WTC11 (cell line): Measurements from ENCODE around the gene ZNF160. TPM values are rescaled to one million over a fixed set of nuclear protein-coding genes. Genes with fewer than 3 reads are reported as not detected.
A peak's percentile ranks its signal among the peaks of the same experiment; 100 is the strongest.
"Not testable (repeated sequence)": the region's sequence is repeated elsewhere in the genome, so short reads cannot be mapped to it uniquely, and the experiment has no call there.

Experiments used
- ATAC-seq: fragments of 200-7000 bp; cut with Tn5 transposase; 2 replicates; pipeline ENCODE4 v1.10.0; 2021; ENCODE audit warnings: mild to moderate bottlenecking, moderate library complexity
- CTCF ChIA-PET: fragments of 300-600 bp; sonication (Branson Sonifier 250); formaldehyde crosslinking; loops from one replicate; lab custom pipeline; 2021; ENCODE audit warnings: antibody characterized with exemption; lab: Charles Lee
- POLR2A ChIA-PET: fragments of 350-600 bp; sonication (Branson Sonifier 250); formaldehyde crosslinking; loops from one replicate; lab custom pipeline; 2021; ENCODE audit warnings: antibody characterized with exemption; lab: Charles Lee
- DNase-seq: peaks from one replicate; pipeline ENCODE4 v3.0.0; 2021; ENCODE audit warnings: low spot score
- H3K27ac Mint-ChIP-seq: 2 replicates; pipeline ENCODE4 v1.8.0; 2021; ENCODE audit warnings: mixed read lengths
- H3K27me3 Mint-ChIP-seq: 2 replicates; pipeline ENCODE4 v1.8.0; 2021; ENCODE audit warnings: low read depth, mild to moderate bottlenecking, moderate library complexity, mixed read lengths
- H3K36me3 Mint-ChIP-seq: 2 replicates; pipeline ENCODE4 v1.8.0; 2021; ENCODE audit warnings: mixed read lengths
- H3K4me1 Mint-ChIP-seq: 2 replicates; pipeline ENCODE4 v1.8.0; 2022; ENCODE audit warnings: mixed read lengths
- H3K4me3 Mint-ChIP-seq: 2 replicates; pipeline ENCODE4 v1.8.0; 2021; ENCODE audit warnings: mild to moderate bottlenecking, moderate library complexity, mixed read lengths
- H3K9me3 Mint-ChIP-seq: 2 replicates; pipeline ENCODE4 v1.8.0; 2021; ENCODE audit warnings: mixed read lengths
- ATF1 ChIP-seq: sonication (generic); formaldehyde crosslinking; IDR thresholded peaks from 2 replicates; pipeline ENCODE4 v1.8.1; 2023; ENCODE audit warnings: mild to moderate bottlenecking, moderate library complexity, missing genetic modification reagents
- ELF4 ChIP-seq: sonication (generic); formaldehyde crosslinking; IDR thresholded peaks from 2 replicates; pipeline ENCODE4 v1.8.1; 2022; ENCODE audit warnings: low read depth, mild to moderate bottlenecking, moderate library complexity, missing genetic modification reagents
- GABPB1 ChIP-seq: sonication (generic); formaldehyde crosslinking; IDR thresholded peaks from 2 replicates; pipeline ENCODE4 v1.8.1; 2023; ENCODE audit warnings: mild to moderate bottlenecking, missing genetic modification reagents
- GTF2I ChIP-seq: fragments of 250-450 bp; sonication (Bioruptor Pico); conservative IDR thresholded peaks from 2 replicates; pipeline ENCODE4 v1.4.0; 2021; ENCODE audit warnings: mild to moderate bottlenecking
- HMGA2 ChIP-seq: fragments of 250-450 bp; sonication (Bioruptor Pico); IDR thresholded peaks from 2 replicates; pipeline ENCODE4 v1.4.0; 2021; ENCODE audit warnings: mild to moderate bottlenecking, moderate library complexity
- JUN ChIP-seq: sonication (generic); formaldehyde crosslinking; IDR thresholded peaks from 2 replicates; pipeline ENCODE4 v1.8.0; 2023; ENCODE audit warnings: mild to moderate bottlenecking, missing genetic modification reagents
- KAT7 ChIP-seq: sonication (generic); formaldehyde crosslinking; IDR thresholded peaks from 2 replicates; pipeline ENCODE4 v1.8.1; 2023; ENCODE audit warnings: missing genetic modification reagents, mild to moderate bottlenecking, borderline replicate concordance
- MYBL2 ChIP-seq: sonication (generic); formaldehyde crosslinking; IDR thresholded peaks from 2 replicates; pipeline ENCODE4 v1.8.1; 2023; ENCODE audit warnings: mild to moderate bottlenecking, moderate library complexity, missing genetic modification reagents
- NFE2L1 ChIP-seq: sonication (generic); formaldehyde crosslinking; IDR thresholded peaks from 2 replicates; pipeline ENCODE4 v1.8.1; 2023; ENCODE audit warnings: missing genetic modification reagents
- TEAD4 ChIP-seq: sonication (generic); formaldehyde crosslinking; IDR thresholded peaks from 2 replicates; pipeline ENCODE4 v1.8.0; 2022; ENCODE audit warnings: mild to moderate bottlenecking, missing genetic modification reagents
- TP53 ChIP-seq: sonication (generic); formaldehyde crosslinking; IDR thresholded peaks from 2 replicates; pipeline ENCODE4 v1.8.1; 2023; ENCODE audit warnings: mild to moderate bottlenecking, missing genetic modification reagents
- ZNF671 ChIP-seq: fragments of 250-450 bp; sonication (Bioruptor Pico); IDR thresholded peaks from 2 replicates; pipeline ENCODE4 v1.8.0; 2021; ENCODE audit warnings: mild to moderate bottlenecking
- total RNA-seq: library from RNA; stranded (reverse); gene quantifications from 3 replicates; pipeline ENCODE4 v1.2.3, GENCODE V29; 2021
- TF ChIP-seq, protein P1 (sequence below): sonication (generic); formaldehyde crosslinking; IDR thresholded peaks from 2 replicates; pipeline ENCODE4 v1.8.0; 2023; ENCODE audit warnings: mild to moderate bottlenecking, missing genetic modification reagents
- TF ChIP-seq, protein P2 (sequence below): sonication (generic); formaldehyde crosslinking; IDR thresholded peaks from 2 replicates; pipeline ENCODE4 v1.8.0; 2022; ENCODE audit warnings: mild to moderate bottlenecking, missing genetic modification reagents
- TF ChIP-seq, protein P3 (sequence below): sonication (generic); formaldehyde crosslinking; IDR thresholded peaks from 2 replicates; pipeline ENCODE4 v1.8.1; 2022; ENCODE audit warnings: mild to moderate bottlenecking, moderate library complexity, missing genetic modification reagents
- TF ChIP-seq, protein P4 (sequence below): fragments of 250-450 bp; sonication (Bioruptor Pico); IDR thresholded peaks from 2 replicates; pipeline ENCODE4 v1.8.0; 2021; ENCODE audit warnings: mild to moderate bottlenecking
- TF ChIP-seq, protein P5 (sequence below): sonication (generic); formaldehyde crosslinking; IDR thresholded peaks from 2 replicates; pipeline ENCODE4 v1.8.0; 2022; ENCODE audit warnings: mild to moderate bottlenecking, missing genetic modification reagents
- TF ChIP-seq, protein P6 (sequence below): sonication (generic); formaldehyde crosslinking; IDR thresholded peaks from 2 replicates; pipeline ENCODE4 v1.8.0; 2023; ENCODE audit warnings: missing genetic modification reagents
- TF ChIP-seq, protein P7 (sequence below): fragments of 250-450 bp; sonication (Bioruptor Pico); IDR thresholded peaks from 2 replicates; pipeline ENCODE4 v2.1.2; 2022; ENCODE audit warnings: mild to moderate bottlenecking, moderate library complexity
- TF ChIP-seq, protein P8 (sequence below): sonication (generic); formaldehyde crosslinking; IDR thresholded peaks from 2 replicates; pipeline ENCODE4 v1.8.1; 2022; ENCODE audit warnings: low read depth, missing genetic modification reagents, borderline replicate concordance

The ZNF160 gene
- total RNA-seq, 1 experiment from 2014 or later: 54.5 TPM

DNA sequence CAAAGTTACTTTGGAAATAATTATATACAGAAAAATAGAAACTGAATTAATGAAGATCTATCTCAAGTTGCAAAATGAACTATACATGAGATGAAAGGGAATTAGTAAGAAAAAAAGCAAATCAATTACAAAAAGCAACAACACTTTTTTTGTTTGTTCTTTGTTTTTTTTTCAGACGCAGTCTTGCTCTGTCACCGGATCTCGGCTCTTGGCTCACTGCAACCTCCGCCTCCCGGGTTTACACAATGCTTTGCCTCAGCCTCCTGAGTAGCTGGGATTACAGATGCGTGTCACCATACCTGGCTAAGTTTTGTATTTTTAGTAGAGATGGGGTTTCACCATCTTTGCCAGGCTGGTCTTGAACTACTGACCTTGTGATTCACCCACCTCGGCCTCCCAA, 27.3 kb upstream of the ZNF160 start (continued):
- TF ChIP-seq, protein P1, sequence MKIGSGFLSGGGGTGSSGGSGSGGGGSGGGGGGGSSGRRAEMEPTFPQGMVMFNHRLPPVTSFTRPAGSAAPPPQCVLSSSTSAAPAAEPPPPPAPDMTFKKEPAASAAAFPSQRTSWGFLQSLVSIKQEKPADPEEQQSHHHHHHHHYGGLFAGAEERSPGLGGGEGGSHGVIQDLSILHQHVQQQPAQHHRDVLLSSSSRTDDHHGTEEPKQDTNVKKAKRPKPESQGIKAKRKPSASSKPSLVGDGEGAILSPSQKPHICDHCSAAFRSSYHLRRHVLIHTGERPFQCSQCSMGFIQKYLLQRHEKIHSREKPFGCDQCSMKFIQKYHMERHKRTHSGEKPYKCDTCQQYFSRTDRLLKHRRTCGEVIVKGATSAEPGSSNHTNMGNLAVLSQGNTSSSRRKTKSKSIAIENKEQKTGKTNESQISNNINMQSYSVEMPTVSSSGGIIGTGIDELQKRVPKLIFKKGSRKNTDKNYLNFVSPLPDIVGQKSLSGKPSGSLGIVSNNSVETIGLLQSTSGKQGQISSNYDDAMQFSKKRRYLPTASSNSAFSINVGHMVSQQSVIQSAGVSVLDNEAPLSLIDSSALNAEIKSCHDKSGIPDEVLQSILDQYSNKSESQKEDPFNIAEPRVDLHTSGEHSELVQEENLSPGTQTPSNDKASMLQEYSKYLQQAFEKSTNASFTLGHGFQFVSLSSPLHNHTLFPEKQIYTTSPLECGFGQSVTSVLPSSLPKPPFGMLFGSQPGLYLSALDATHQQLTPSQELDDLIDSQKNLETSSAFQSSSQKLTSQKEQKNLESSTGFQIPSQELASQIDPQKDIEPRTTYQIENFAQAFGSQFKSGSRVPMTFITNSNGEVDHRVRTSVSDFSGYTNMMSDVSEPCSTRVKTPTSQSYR: no peak
- TF ChIP-seq JUN (CRISPR knock-in tag) (no peak), ZNF671 (CRISPR knock-in tag) (no peak)

DNA sequence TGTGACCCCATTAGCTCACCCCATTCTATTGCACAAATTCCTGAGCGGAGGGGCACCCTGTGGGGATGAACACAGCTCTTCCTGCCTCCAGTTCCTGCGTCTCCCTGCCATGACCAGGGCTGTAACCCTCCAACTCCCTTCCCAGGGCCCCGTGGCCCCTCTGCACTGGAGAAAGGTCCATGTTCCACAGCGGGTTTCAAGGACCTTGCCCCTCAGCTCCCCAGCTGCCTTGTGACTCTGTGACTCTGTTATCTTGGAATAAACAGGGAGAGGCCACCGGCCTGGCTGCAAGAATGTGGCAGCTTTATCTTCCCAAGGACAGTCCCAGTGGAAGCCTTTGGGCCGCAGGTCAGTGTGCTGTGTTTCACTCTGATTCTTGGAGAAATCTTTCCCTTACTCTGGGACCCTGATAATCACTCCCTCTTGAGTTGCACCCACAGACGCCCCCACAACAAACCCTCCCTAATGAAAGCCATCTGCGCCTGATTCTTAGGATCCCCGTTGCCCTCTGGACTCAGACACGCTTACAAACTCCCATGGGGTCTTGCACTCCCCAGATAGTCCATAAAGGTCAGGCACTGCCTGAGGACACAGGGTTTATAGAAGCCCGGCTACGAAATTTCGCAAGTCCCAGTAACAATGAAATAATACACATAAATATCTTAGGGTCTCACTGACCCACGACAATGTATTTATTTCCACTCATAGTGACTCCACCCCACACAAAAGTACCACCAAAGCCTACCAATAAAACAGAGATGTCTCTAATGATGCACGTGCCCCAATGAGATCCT, 23.7 kb upstream of the ZNF160 start:
- H3K27me3 Mint-ChIP-seq, DNase-seq, POLR2A ChIA-PET, CTCF ChIA-PET, H3K9me3 Mint-ChIP-seq, H3K36me3 Mint-ChIP-seq, H3K4me3 Mint-ChIP-seq: not testable (repeated sequence)
- Mint-ChIP-seq H3K4me1 (peaks cover 21% of the 10 kb centered on the region), H3K27ac (peak overlapping the region; percentile 9; the same call in 1 of the 2 replicates)
- ATAC-seq: peak; percentile 56

DNA sequence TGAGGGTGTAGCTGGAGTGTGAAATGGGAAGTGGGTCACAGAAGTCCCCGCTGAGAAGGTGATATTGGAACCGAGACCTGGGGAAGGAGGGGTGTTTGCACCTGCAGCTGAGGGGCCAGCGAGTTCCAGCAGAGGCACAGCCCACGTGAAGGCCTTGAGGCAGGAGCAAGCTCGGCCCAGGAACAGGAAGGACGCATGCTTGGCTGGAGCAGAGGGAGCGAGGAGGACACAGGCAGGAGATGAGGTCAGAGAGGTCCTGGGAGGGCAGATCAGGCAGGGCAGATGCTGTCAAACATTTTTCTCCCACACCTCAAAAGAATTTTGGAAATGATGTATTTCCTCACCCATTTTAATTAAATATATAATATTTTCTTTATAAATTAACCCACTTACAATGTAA, 20.2 kb upstream of the ZNF160 start:
- Mint-ChIP-seq H3K36me3 (peaks cover 12% of the 10 kb centered on the region), H3K9me3 (peaks cover 2% of the 10 kb centered on the region), H3K4me1 (0 out of 2 replicates have a peak, but pooled peaks cover 5% of the 10 kb centered on the region), H3K4me3 (no peak overlapping the region), H3K27ac (no peak overlapping the region), H3K27me3 (no peaks in the 10 kb centered on the region)
- POLR2A ChIA-PET: no interaction called here
- TF ChIP-seq KAT7 (CRISPR knock-in tag) (no peak), TEAD4 (no peak), HMGA2 (CRISPR knock-in tag) (no peak), MYBL2 (CRISPR knock-in tag) (no peak), ELF4 (no peak), ZNF671 (CRISPR knock-in tag) (no peak), NFE2L1 (CRISPR knock-in tag) (no peak), GTF2I (no peak), GABPB1 (CRISPR knock-in tag) (no peak), ATF1 (CRISPR knock-in tag) (no peak), TP53 (CRISPR knock-in tag) (no peak)
- TF ChIP-seq, protein P2, sequence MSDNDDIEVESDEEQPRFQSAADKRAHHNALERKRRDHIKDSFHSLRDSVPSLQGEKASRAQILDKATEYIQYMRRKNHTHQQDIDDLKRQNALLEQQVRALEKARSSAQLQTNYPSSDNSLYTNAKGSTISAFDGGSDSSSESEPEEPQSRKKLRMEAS (CRISPR knock-in tag): no peak
- TF ChIP-seq, protein P3, sequence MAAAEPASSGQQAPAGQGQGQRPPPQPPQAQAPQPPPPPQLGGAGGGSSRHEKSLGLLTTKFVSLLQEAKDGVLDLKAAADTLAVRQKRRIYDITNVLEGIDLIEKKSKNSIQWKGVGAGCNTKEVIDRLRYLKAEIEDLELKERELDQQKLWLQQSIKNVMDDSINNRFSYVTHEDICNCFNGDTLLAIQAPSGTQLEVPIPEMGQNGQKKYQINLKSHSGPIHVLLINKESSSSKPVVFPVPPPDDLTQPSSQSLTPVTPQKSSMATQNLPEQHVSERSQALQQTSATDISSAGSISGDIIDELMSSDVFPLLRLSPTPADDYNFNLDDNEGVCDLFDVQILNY (CRISPR knock-in tag): no peak
- TF ChIP-seq, protein P4, sequence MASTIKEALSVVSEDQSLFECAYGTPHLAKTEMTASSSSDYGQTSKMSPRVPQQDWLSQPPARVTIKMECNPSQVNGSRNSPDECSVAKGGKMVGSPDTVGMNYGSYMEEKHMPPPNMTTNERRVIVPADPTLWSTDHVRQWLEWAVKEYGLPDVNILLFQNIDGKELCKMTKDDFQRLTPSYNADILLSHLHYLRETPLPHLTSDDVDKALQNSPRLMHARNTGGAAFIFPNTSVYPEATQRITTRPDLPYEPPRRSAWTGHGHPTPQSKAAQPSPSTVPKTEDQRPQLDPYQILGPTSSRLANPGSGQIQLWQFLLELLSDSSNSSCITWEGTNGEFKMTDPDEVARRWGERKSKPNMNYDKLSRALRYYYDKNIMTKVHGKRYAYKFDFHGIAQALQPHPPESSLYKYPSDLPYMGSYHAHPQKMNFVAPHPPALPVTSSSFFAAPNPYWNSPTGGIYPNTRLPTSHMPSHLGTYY: no peak
- TF ChIP-seq, protein P5, sequence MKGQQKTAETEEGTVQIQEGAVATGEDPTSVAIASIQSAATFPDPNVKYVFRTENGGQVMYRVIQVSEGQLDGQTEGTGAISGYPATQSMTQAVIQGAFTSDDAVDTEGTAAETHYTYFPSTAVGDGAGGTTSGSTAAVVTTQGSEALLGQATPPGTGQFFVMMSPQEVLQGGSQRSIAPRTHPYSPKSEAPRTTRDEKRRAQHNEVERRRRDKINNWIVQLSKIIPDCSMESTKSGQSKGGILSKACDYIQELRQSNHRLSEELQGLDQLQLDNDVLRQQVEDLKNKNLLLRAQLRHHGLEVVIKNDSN (CRISPR knock-in tag): no peak
- TF ChIP-seq, protein P6, sequence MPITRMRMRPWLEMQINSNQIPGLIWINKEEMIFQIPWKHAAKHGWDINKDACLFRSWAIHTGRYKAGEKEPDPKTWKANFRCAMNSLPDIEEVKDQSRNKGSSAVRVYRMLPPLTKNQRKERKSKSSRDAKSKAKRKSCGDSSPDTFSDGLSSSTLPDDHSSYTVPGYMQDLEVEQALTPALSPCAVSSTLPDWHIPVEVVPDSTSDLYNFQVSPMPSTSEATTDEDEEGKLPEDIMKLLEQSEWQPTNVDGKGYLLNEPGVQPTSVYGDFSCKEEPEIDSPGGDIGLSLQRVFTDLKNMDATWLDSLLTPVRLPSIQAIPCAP (CRISPR knock-in tag): no peak
- TF ChIP-seq, protein P7, sequence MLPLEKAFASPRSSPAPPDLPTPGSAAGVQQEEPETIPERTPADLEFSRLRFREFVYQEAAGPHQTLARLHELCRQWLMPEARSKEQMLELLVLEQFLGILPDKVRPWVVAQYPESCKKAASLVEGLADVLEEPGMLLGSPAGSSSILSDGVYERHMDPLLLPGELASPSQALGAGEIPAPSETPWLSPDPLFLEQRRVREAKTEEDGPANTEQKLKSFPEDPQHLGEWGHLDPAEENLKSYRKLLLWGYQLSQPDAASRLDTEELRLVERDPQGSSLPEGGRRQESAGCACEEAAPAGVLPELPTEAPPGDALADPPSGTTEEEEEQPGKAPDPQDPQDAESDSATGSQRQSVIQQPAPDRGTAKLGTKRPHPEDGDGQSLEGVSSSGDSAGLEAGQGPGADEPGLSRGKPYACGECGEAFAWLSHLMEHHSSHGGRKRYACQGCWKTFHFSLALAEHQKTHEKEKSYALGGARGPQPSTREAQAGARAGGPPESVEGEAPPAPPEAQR (CRISPR knock-in tag): no peak
- TF ChIP-seq, protein P8, sequence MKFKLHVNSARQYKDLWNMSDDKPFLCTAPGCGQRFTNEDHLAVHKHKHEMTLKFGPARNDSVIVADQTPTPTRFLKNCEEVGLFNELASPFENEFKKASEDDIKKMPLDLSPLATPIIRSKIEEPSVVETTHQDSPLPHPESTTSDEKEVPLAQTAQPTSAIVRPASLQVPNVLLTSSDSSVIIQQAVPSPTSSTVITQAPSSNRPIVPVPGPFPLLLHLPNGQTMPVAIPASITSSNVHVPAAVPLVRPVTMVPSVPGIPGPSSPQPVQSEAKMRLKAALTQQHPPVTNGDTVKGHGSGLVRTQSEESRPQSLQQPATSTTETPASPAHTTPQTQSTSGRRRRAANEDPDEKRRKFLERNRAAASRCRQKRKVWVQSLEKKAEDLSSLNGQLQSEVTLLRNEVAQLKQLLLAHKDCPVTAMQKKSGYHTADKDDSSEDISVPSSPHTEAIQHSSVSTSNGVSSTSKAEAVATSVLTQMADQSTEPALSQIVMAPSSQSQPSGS (CRISPR knock-in tag): no peak
- CTCF ChIA-PET: no interaction called here
- no peak for DNase-seq
- ATAC-seq: no peak
